Kidney (tissue), 14 donors: Measurements from ENCODE around the gene AOPEP. TPM values are rescaled to one million over a fixed set of nuclear protein-coding genes. Genes with fewer than 3 reads are reported as not detected.

Experiments used
- DNase-seq, 5 donors: peaks; one replicate each; pipeline ENCODE4 v3.0.0-alpha.2; 2013 to 2020
- FAIRE-seq: peaks from 2 replicates; lab custom pipeline; 2012; peaks lifted over from hg19 to GRCh38; lab: Jason Lieb, UNC
- H3K27ac ChIP-seq, 2 donors: one replicate each; pipeline ENCODE4 v1.7.0; 2013; ENCODE audit warnings: low read depth in 2 of 2, low read length in 2 of 2, inconsistent platforms in 1 of 2
- H3K27me3 ChIP-seq: one replicate; pipeline ENCODE4 v1.7.1; 2013; ENCODE audit warnings: low read length, inconsistent platforms; ENCODE audit not compliant: control insufficient read depth, insufficient read depth
- H3K36me3 ChIP-seq, 3 donors: one replicate each; pipeline versions ENCODE4 v1.7.0 to v1.7.1; 2013; ENCODE audit warnings: low read length in 3 of 3, control low read depth in 1 of 3, inconsistent platforms in 1 of 3; ENCODE audit not compliant: insufficient read depth in 3 of 3, control insufficient read depth in 2 of 3
- H3K4me1 ChIP-seq, 3 donors: one replicate each; pipeline versions ENCODE4 v1.7.0 to v1.7.1; 2013; ENCODE audit warnings: low read length in 3 of 3, inconsistent platforms in 1 of 3, low read depth in 1 of 3; ENCODE audit not compliant: control insufficient read depth in 2 of 3, insufficient read depth in 2 of 3
- H3K4me3 ChIP-seq, 3 donors: one replicate each; pipeline versions ENCODE4 v1.7.0 to v1.8.1; 2013; ENCODE audit warnings: low read length in 3 of 3, control low read depth in 1 of 3, inconsistent platforms in 1 of 3
- H3K9ac ChIP-seq, 3 donors: one replicate each; pipeline versions ENCODE4 v1.7.0 to v1.7.1; 2013; ENCODE audit warnings: low read length in 3 of 3, control low read depth in 1 of 3, inconsistent platforms in 1 of 3
- H3K9me3 ChIP-seq, 3 donors: one replicate each; pipeline versions ENCODE4 v1.7.0 to v1.7.1; 2013; ENCODE audit warnings: low read length in 3 of 3, control low read depth in 1 of 3, inconsistent platforms in 1 of 3; ENCODE audit not compliant: control insufficient read depth in 2 of 3, insufficient read depth in 1 of 3
- CTCF ChIP-seq: IDR thresholded peaks from 3 replicates; pipeline ENCODE4 v1.5.1; 2012; ENCODE audit warnings: mild to moderate bottlenecking, moderate library complexity, borderline replicate concordance; ENCODE audit not compliant: insufficient read depth; ENCODE audit errors: extremely low read depth
- intact Hi-C: fragments of 100-400 bp; cut with DNase I; formaldehyde crosslinking; loops from one replicate; pipeline ENCODE4 v1.11.1; 2022
- polyA plus RNA-seq: library from polyadenylated mRNA; stranded (reverse); fragments of 350-450 nt; fragmentation: Illumina TruSeq; extraction: RNeasy Lipid Tissue Mini Kit (QIAGEN cat#74804); gene quantifications from one replicate; pipeline ENCODE4 v1.2.3, GENCODE V29; 2014; ENCODE audit warnings: low read depth, low replicate concordance; ENCODE audit not compliant: insufficient read depth
- total RNA-seq: library from RNA; stranded (reverse); fragmentation: NEBNext Ultra II Directional; extraction: Animal tissue kit (Norgen Biotek cat#: 25700); gene quantifications from one replicate; pipeline ENCODE4 v1.2.1, GENCODE V29; 2021
- donor health status: control.
- donor health status: control.
- donor health status: control.
- donor health status: control.
- donor health status: control.
- donor health status: DM: yes; HTN: yes; CAD: no.
- donor health status: Normal renal cell carcinoma (clear cell type).

The AOPEP gene
- total and polyA plus RNA-seq, 2 donors from 2014 or later = 52.2 to 119 TPM

- H3K9ac ChIP-seq = no peak overlapping the region
- no peaks in the 10 kb centered on the region for H3K9me3 ChIP-seq
- H3K4me1 ChIP-seq = peaks cover 6 to 35% (median 34%) of the 10 kb centered on the region in 3 donors
- intact Hi-C loops = no loop called here
- FAIRE-seq (no peak), DNase-seq (no peak)
- no peak overlapping the region for H3K27ac ChIP-seq
- no peak overlapping the region for H3K4me3 ChIP-seq
- no peaks in the 10 kb centered on the region for H3K27me3 ChIP-seq
- H3K36me3 ChIP-seq = no peaks in the 10 kb centered on the region
- TF ChIP-seq CTCF = no peak
Measured at GRCh38 chr9:94948567-94949235, 222.2 kb downstream of the AOPEP start.

GRCh38 chr9:94949370-94949769 is 222.9 kb downstream of the AOPEP start:
- no peaks in the 10 kb centered on the region for H3K36me3 ChIP-seq
- DNase-seq (no peak), FAIRE-seq (no peak)
- no peak overlapping the region for H3K27ac ChIP-seq
- H3K27me3 ChIP-seq = no peaks in the 10 kb centered on the region
- H3K9ac ChIP-seq = no peak overlapping the region
- intact Hi-C loops = no loop called here
- no peaks in the 10 kb centered on the region for H3K9me3 ChIP-seq
- no peak overlapping the region for H3K4me3 ChIP-seq
- no peak for TF ChIP-seq CTCF
- H3K4me1 ChIP-seq = peaks cover 6 to 35% (median 34%) of the 10 kb centered on the region in 3 donors

GRCh38 chr9:94950040-94950578 is 223.6 kb downstream of the AOPEP start:
- peak overlapping the region; percentile 75 to 79 for H3K27ac ChIP-seq

More at GRCh38 chr9:94950040-94950578, 223.6 kb downstream of the AOPEP start:
- FAIRE-seq (no peak), DNase-seq (no peak)
- intact Hi-C loops = no loop called here
- H3K9me3 ChIP-seq = no peaks in the 10 kb centered on the region
- H3K27me3 ChIP-seq = no peaks in the 10 kb centered on the region
- no peak overlapping the region for H3K4me3 ChIP-seq
- no peak for TF ChIP-seq CTCF
- H3K36me3 ChIP-seq = no peaks in the 10 kb centered on the region
- peaks cover 6 to 35% (median 34%) of the 10 kb centered on the region in 3 donors for H3K4me1 ChIP-seq
- peak overlapping the region in 1 of 3 donors; percentile 17 for H3K9ac ChIP-seq
